Amygdala (tissue), 56 donors: ENCODE measurements around the gene BRD1.
"Not testable (repeated sequence)": the region's sequence is repeated elsewhere in the genome, so short reads cannot be mapped to it uniquely, and the experiment has no call there.

Experiments
- DNase-seq, 56 donors: peaks; one replicate each; lab custom pipeline; 2025; lab: John Stamatoyannopoulos, UW

The BRD1 gene

GRCh38 chr22:49827271-49827852 lies 311 bp downstream of the BRD1 start:
- DNase-seq: no peak

- peak in 14 of 56 donors; percentile 12 to 44 (median 22) for DNase-seq
Measured at GRCh38 chr22:49826603-49827270, 936 bp downstream of the BRD1 start.

GRCh38 chr22:49825944-49826602 lies 1.6 kb downstream of the BRD1 start:
- DNase-seq: no peak

GRCh38 chr22:49825436-49825835 lies 2.2 kb downstream of the BRD1 start:
- DNase-seq: no peak

GRCh38 chr22:49824936-49825335 lies 2.7 kb downstream of the BRD1 start:
- no peak for DNase-seq

- no peak for DNase-seq
Measured at GRCh38 chr22:49824185-49824925, 3.3 kb downstream of the BRD1 start.

GRCh38 chr22:49823289-49824045 lies 4.2 kb downstream of the BRD1 start:
- DNase-seq: no peak

- not testable (repeated sequence) for DNase-seq
Measured at GRCh38 chr22:49821741-49822140, 5.9 kb downstream of the BRD1 start.

GRCh38 chr22:49820984-49821383 lies 6.7 kb downstream of the BRD1 start:
- DNase-seq: no peak

- no peak for DNase-seq
Measured at GRCh38 chr22:49817359-49817758, 10.3 kb downstream of the BRD1 start.

GRCh38 chr22:49815641-49816091 lies 12.0 kb downstream of the BRD1 start:
- DNase-seq: no peak

- DNase-seq: no peak
Measured at GRCh38 chr22:49814856-49815255, 12.8 kb downstream of the BRD1 start.

- no peak for DNase-seq
Measured at GRCh38 chr22:49814164-49814686, 13.4 kb downstream of the BRD1 start.

- DNase-seq: no peak
Measured at GRCh38 chr22:49812838-49813237, 14.8 kb downstream of the BRD1 start.

- DNase-seq: no peak
Measured at GRCh38 chr22:49811020-49811791, 16.5 kb downstream of the BRD1 start.

GRCh38 chr22:49810363-49811019 lies 17.2 kb downstream of the BRD1 start:
- DNase-seq: no peak

GRCh38 chr22:49807780-49808708 lies 19.6 kb downstream of the BRD1 start:
- DNase-seq: no peak

GRCh38 chr22:49807129-49807528 lies 20.5 kb downstream of the BRD1 start:
- DNase-seq: no peak
